Measurements from ENCODE around the gene ERP44. TPM values are rescaled to one million over a fixed set of nuclear protein-coding genes. Genes with fewer than 3 reads are reported as not detected.
A peak's percentile ranks its signal among the peaks of the same experiment; 100 is the strongest.
"Not testable (repeated sequence)": the region's sequence is repeated elsewhere in the genome, so short reads cannot be mapped to it uniquely, and the experiment has no call there.

The ERP44 gene
- total RNA-seq (2013), result 28.5 TPM
- 10 to 100 TPM; 18.4 to 74.0 (median 66.3) TPM for polyA plus RNA-seq
- polyA minus RNA-seq, result 8.2 and 12.5 TPM in 2 replicates
- total RNA-seq, result 72.8 to 113 (median 102) reads per million in 11 experiments

GRCh38 chr9:100098887-100099721, at the start of gene ERP44, which contains the start of gene INVS:
ERP44 (minus strand) TSS chr9:100099000; CDS start chr9:100098840, 160 bp downstream.
INVS (plus strand) TSS chr9:100099243; CDS start chr9:100104522, 5,279 bp downstream.
- Histone ChIP-seq H3K4me1 (ENCODE audit: control insufficient read depth in 1 of 2, insufficient read depth in 2 of 2, low read length in 2 of 2) (peaks cover 16 to 24% of the 10 kb centered on the region in 2 donors), H3K36me3 (replicated peaks in 1 of 2; ENCODE audit: control insufficient read depth in 1 of 2, insufficient read depth in 2 of 2, low read length in 2 of 2) (peaks cover 0 to 2% of the 10 kb centered on the region in 2 donors), H3K9ac (ENCODE audit: insufficient read depth, low read length, poor library complexity, severe bottlenecking) (peak within 1 kb of the TSS; percentile 98), H2AFZ (ENCODE audit: insufficient read depth, low read depth, low read length, poor library complexity, severe bottlenecking) (peak within 1 kb of the TSS; percentile 94), H3K9me3 (replicated peaks in 1 of 2; ENCODE audit: control insufficient read depth in 1 of 2, insufficient read depth in 1 of 2, low read length in 2 of 2) (no peaks in the 10 kb centered on the region), H3K27ac (ENCODE audit: low read depth in 1 of 2, low read length in 2 of 2) (peak within 1 kb of the TSS; percentile 99 to 100), H3K4me2 (replicated peaks; ENCODE audit: extremely low read depth, low read length, poor library complexity, severe bottlenecking) (peak within 1 kb of the TSS; percentile 92), H3K27me3 (ENCODE audit: control insufficient read depth in 2 of 2, insufficient read depth in 2 of 2, low read length in 2 of 2) (no peaks in the 10 kb centered on the region), H3K79me2 (ENCODE audit: insufficient read depth, low read length) (peaks cover 60% of the 10 kb centered on the region), H3K4me3 (replicated peaks in 1 of 3; ENCODE audit: low read depth in 2 of 3, low read length in 3 of 3) (peak within 1 kb of the TSS; percentile 83 to 97 (median 96)), H4K20me1 (ENCODE audit: insufficient read depth, low read length) (peaks cover 32% of the 10 kb centered on the region)
- Mint-ChIP-seq H3K4me3 (peak within 1 kb of the TSS; percentile 100), H3K4me1 (peaks cover 30% of the 10 kb centered on the region), H3K9me3 (no peaks in the 10 kb centered on the region), H3K27me3 (ENCODE audit: low read depth in 3 of 3) (peaks cover 0 to 2% (median 0%) of the 10 kb centered on the region in 3 donors), H3K36me3 (peaks cover 8% of the 10 kb centered on the region in 2 donors), H3K27ac (peak within 1 kb of the TSS; percentile 100)
- 0% methylated on average over 41 of the region's 54 CpGs for WGBS (ENCODE audit: insufficient coverage)
- no peak for TF ChIP-seq CTCF (IDR thresholded peaks at IDR 0.05)
- DNase-seq, result peak; percentile 98 to 99 (median 98)
- intact Hi-C loops (cut with micrococcal nuclease), result loop anchor here in 1 of 2 donors (10.0 kb wide), 3 partner anchors 274 to 1296 kb away; partner anchors contain the start of genes MRPL50, NR4A3 and ZNF189

- H3K27me3 ChIP-seq (ENCODE audit: control insufficient read depth in 2 of 2, insufficient read depth in 2 of 2, low read length in 2 of 2); intact Hi-C loops (cut with micrococcal nuclease); H3K9me3 Mint-ChIP-seq; H3K4me1 Mint-ChIP-seq; H3K27me3 Mint-ChIP-seq (ENCODE audit: low read depth in 3 of 3); H3K27ac ChIP-seq (ENCODE audit: low read depth in 1 of 2, low read length in 2 of 2); H3K4me3 Mint-ChIP-seq; H3K4me2 ChIP-seq (replicated peaks; ENCODE audit: extremely low read depth, low read length, poor library complexity, severe bottlenecking); H3K9me3 ChIP-seq (replicated peaks in 1 of 2; ENCODE audit: control insufficient read depth in 1 of 2, insufficient read depth in 1 of 2, low read length in 2 of 2); H3K36me3 ChIP-seq (replicated peaks in 1 of 2; ENCODE audit: control insufficient read depth in 1 of 2, insufficient read depth in 2 of 2, low read length in 2 of 2); DNase-seq; H3K36me3 Mint-ChIP-seq; H3K9ac ChIP-seq (ENCODE audit: insufficient read depth, low read length, poor library complexity, severe bottlenecking); H4K20me1 ChIP-seq (ENCODE audit: insufficient read depth, low read length); H3K4me3 ChIP-seq (replicated peaks in 1 of 3; ENCODE audit: low read depth in 2 of 3, low read length in 3 of 3); H3K79me2 ChIP-seq (ENCODE audit: insufficient read depth, low read length); H2AFZ ChIP-seq (ENCODE audit: insufficient read depth, low read depth, low read length, poor library complexity, severe bottlenecking); H3K4me1 ChIP-seq (ENCODE audit: control insufficient read depth in 1 of 2, insufficient read depth in 2 of 2, low read length in 2 of 2): not testable (repeated sequence)
- WGBS (ENCODE audit: insufficient coverage), result 96% methylated on average over 7 of the region's 8 CpGs
- peak overlapping the region in 1 of 7 donors; percentile 21 for H3K27ac Mint-ChIP-seq
These were observed 47.2 kb upstream of the ERP44 start for GRCh38 chr9:100145976-100146375.

GRCh38 chr9:100145167-100145934, 46.6 kb upstream of the ERP44 start:
- H3K27me3 Mint-ChIP-seq (ENCODE audit: low read depth in 3 of 3); H3K27me3 ChIP-seq (ENCODE audit: control insufficient read depth in 2 of 2, insufficient read depth in 2 of 2, low read length in 2 of 2); H3K4me2 ChIP-seq (replicated peaks; ENCODE audit: extremely low read depth, low read length, poor library complexity, severe bottlenecking); H2AFZ ChIP-seq (ENCODE audit: insufficient read depth, low read depth, low read length, poor library complexity, severe bottlenecking); H3K79me2 ChIP-seq (ENCODE audit: insufficient read depth, low read length); H3K9me3 ChIP-seq (replicated peaks in 1 of 2; ENCODE audit: control insufficient read depth in 1 of 2, insufficient read depth in 1 of 2, low read length in 2 of 2); H3K4me3 Mint-ChIP-seq; H3K36me3 ChIP-seq (replicated peaks in 1 of 2; ENCODE audit: control insufficient read depth in 1 of 2, insufficient read depth in 2 of 2, low read length in 2 of 2); intact Hi-C loops (cut with micrococcal nuclease); H3K9me3 Mint-ChIP-seq; DNase-seq; H3K4me1 Mint-ChIP-seq; H3K9ac ChIP-seq (ENCODE audit: insufficient read depth, low read length, poor library complexity, severe bottlenecking); H3K36me3 Mint-ChIP-seq; H3K4me1 ChIP-seq (ENCODE audit: control insufficient read depth in 1 of 2, insufficient read depth in 2 of 2, low read length in 2 of 2); H4K20me1 ChIP-seq (ENCODE audit: insufficient read depth, low read length); H3K27ac ChIP-seq (ENCODE audit: low read depth in 1 of 2, low read length in 2 of 2); H3K4me3 ChIP-seq (replicated peaks in 1 of 3; ENCODE audit: low read depth in 2 of 3, low read length in 3 of 3): not testable (repeated sequence)
- H3K27ac Mint-ChIP-seq, result peak overlapping the region in 2 of 7 donors; percentile 3 to 21
- WGBS (ENCODE audit: insufficient coverage), result 91% methylated on average over 15 of the region's 15 CpGs

Data from CD14-positive monocyte (primary cell).